Neural crest cell (in vitro differentiated cells): ENCODE results near the gene EIF4E1B. TPM values are rescaled to one million over a fixed set of nuclear protein-coding genes. Genes with fewer than 3 reads are reported as not detected.

Experiments
- DNase-seq: peaks from one replicate; pipeline ENCODE4 v3.0.0; 2021; ENCODE audit warnings: low read depth, mixed read lengths, low spot score
- H3K27ac Mint-ChIP-seq: one replicate; pipeline ENCODE4 v1.8.0; 2021; ENCODE audit warnings: mild to moderate bottlenecking, mixed read lengths; ENCODE audit not compliant: unreplicated experiment
- H3K27me3 Mint-ChIP-seq: 2 replicates; pipeline ENCODE4 v1.8.0; 2021; ENCODE audit warnings: low read depth, mild to moderate bottlenecking, mixed read lengths
- H3K36me3 Mint-ChIP-seq: 2 replicates; pipeline ENCODE4 v1.8.0; 2021; ENCODE audit warnings: low read depth, mild to moderate bottlenecking, mixed read lengths
- H3K4me1 Mint-ChIP-seq: 2 replicates; pipeline ENCODE4 v1.8.0; 2021; ENCODE audit warnings: mixed read lengths
- H3K4me3 Mint-ChIP-seq: one replicate; pipeline ENCODE4 v1.8.0; 2021; ENCODE audit warnings: mild to moderate bottlenecking, mixed read lengths
- H3K9me3 Mint-ChIP-seq: 2 replicates; pipeline ENCODE4 v1.8.0; 2021; ENCODE audit warnings: mixed read lengths
- CTCF ChIP-seq: fragments of 200-600 bp; sonication (generic); conservative IDR thresholded peaks from 2 replicates; pipeline ENCODE4 v1.5.0; 2021; ENCODE audit warnings: antibody characterized with exemption, mild to moderate bottlenecking
- total RNA-seq: library from RNA; stranded (reverse); gene quantifications from 2 replicates; pipeline ENCODE4 v1.2.1, GENCODE V29; 2021

EIF4E1B gene
- total RNA-seq, 1 donor from 2014 or later = not detected

- H3K36me3 Mint-ChIP-seq = no peaks in the 10 kb centered on the region
- DNase-seq = no peak
Measured at GRCh38 chr5:176671890-176672747, 41.6 kb downstream of the EIF4E1B start.

GRCh38 chr5:176673651-176674583 lies 43.4 kb downstream of the EIF4E1B start:
- no peak overlapping the region for H3K4me3 Mint-ChIP-seq
- H3K27ac Mint-ChIP-seq = no peak overlapping the region
- peaks cover 12% of the 10 kb centered on the region for H3K27me3 Mint-ChIP-seq
- no peak for TF ChIP-seq CTCF
- H3K36me3 Mint-ChIP-seq = no peaks in the 10 kb centered on the region
- H3K9me3 Mint-ChIP-seq = no peaks in the 10 kb centered on the region
- H3K4me1 Mint-ChIP-seq = peaks cover 10% of the 10 kb centered on the region
- no peak for DNase-seq

More at GRCh38 chr5:176671890-176672747, 41.6 kb downstream of the EIF4E1B start:
- Mint-ChIP-seq H3K27me3 (peaks cover 22% of the 10 kb centered on the region), H3K4me1 (peaks cover 10% of the 10 kb centered on the region), H3K27ac (no peak overlapping the region), H3K4me3 (no peak overlapping the region), H3K9me3 (no peaks in the 10 kb centered on the region)
- no peak for TF ChIP-seq CTCF

GRCh38 chr5:176674799-176675198 lies 44.3 kb downstream of the EIF4E1B start:
- TF ChIP-seq CTCF = no peak
- Mint-ChIP-seq H3K9me3 (no peaks in the 10 kb centered on the region), H3K27me3 (peaks cover 12% of the 10 kb centered on the region), H3K4me1 (peaks cover 10% of the 10 kb centered on the region), H3K36me3 (no peaks in the 10 kb centered on the region), H3K27ac (no peak overlapping the region), H3K4me3 (no peak overlapping the region)
- DNase-seq = no peak

- TF ChIP-seq CTCF = peak; percentile 71
- H3K27ac Mint-ChIP-seq = no peak overlapping the region
- H3K9me3 Mint-ChIP-seq = no peaks in the 10 kb centered on the region
- H3K4me1 Mint-ChIP-seq = peaks cover 10% of the 10 kb centered on the region
- no peaks in the 10 kb centered on the region for H3K36me3 Mint-ChIP-seq
- no peak overlapping the region for H3K4me3 Mint-ChIP-seq
- peaks cover 12% of the 10 kb centered on the region for H3K27me3 Mint-ChIP-seq
- DNase-seq = peak; percentile 39
Measured at GRCh38 chr5:176675676-176676360, 45.3 kb downstream of the EIF4E1B start.

GRCh38 chr5:176676361-176676824 lies 45.9 kb downstream of the EIF4E1B start:
- TF ChIP-seq CTCF = no peak

More at GRCh38 chr5:176676361-176676824, 45.9 kb downstream of the EIF4E1B start:
- no peak overlapping the region for H3K4me3 Mint-ChIP-seq
- peaks cover 10% of the 10 kb centered on the region for H3K4me1 Mint-ChIP-seq
- no peak for DNase-seq
- H3K27me3 Mint-ChIP-seq = peaks cover 11% of the 10 kb centered on the region
- no peak overlapping the region for H3K27ac Mint-ChIP-seq
- no peaks in the 10 kb centered on the region for H3K36me3 Mint-ChIP-seq
- no peaks in the 10 kb centered on the region for H3K9me3 Mint-ChIP-seq
